Natural killer cell (primary cell): ENCODE measurements around the gene ENTR1. TPM values are rescaled to one million over a fixed set of nuclear protein-coding genes. Genes with fewer than 3 reads are reported as not detected.
A peak's percentile ranks its signal among the peaks of the same experiment; 100 is the strongest.

Source experiments
- ATAC-seq, 3 donors: fragments of 150-1000 bp in 2 of 3; fragments of 200-7000 bp in 1 of 3; cut with Tn5 transposase; 1 replicate in 1 of 3; 2 replicates in 2 of 3; pipeline ENCODE4 v1.10.0; 2021; ENCODE audit warnings: mild to moderate bottlenecking in 2 of 3, moderate library complexity in 2 of 3
- DNase-seq, 2 donors: peaks; one replicate each; pipeline versions ENCODE4 v3.0.0 to v3.0.0-alpha.2; 2013 to 2021; ENCODE audit warnings: mixed read lengths in 1 of 2
- H3K27ac ChIP-seq: one replicate; pipeline ENCODE4 v1.5.1; 2013; ENCODE audit warnings: mild to moderate bottlenecking, low read length
- H3K27me3 ChIP-seq: one replicate; pipeline ENCODE4 v1.6.1; 2013; ENCODE audit warnings: low read length; ENCODE audit not compliant: control insufficient read depth, insufficient read depth
- H3K36me3 ChIP-seq: one replicate; pipeline ENCODE4 v1.6.1; 2013; ENCODE audit warnings: low read length; ENCODE audit not compliant: control insufficient read depth, insufficient read depth
- H3K4me1 ChIP-seq: one replicate; pipeline ENCODE4 v1.6.1; 2013; ENCODE audit warnings: low read length; ENCODE audit not compliant: control insufficient read depth, insufficient read depth
- H3K4me3 ChIP-seq: one replicate; pipeline ENCODE4 v1.5.1; 2013; ENCODE audit warnings: low read length
- H3K9me3 ChIP-seq: one replicate; pipeline ENCODE4 v1.6.1; 2013; ENCODE audit warnings: low read length; ENCODE audit not compliant: control insufficient read depth, insufficient read depth
- H3K27ac Mint-ChIP-seq, 2 donors: one replicate each; pipeline ENCODE4 v1.8.0; 2022; ENCODE audit warnings: mild to moderate bottlenecking in 2 of 2, mixed read lengths in 2 of 2, moderate library complexity in 1 of 2
- H3K27me3 Mint-ChIP-seq, 2 donors: one replicate each; pipeline ENCODE4 v1.8.0; 2022; ENCODE audit warnings: low read depth in 2 of 2, mixed read lengths in 2 of 2
- H3K36me3 Mint-ChIP-seq: one replicate; pipeline ENCODE4 v1.8.0; 2022; ENCODE audit warnings: mixed read lengths
- H3K4me1 Mint-ChIP-seq, 2 donors: one replicate each; pipeline ENCODE4 v1.8.0; 2022; ENCODE audit warnings: mixed read lengths in 2 of 2
- H3K4me3 Mint-ChIP-seq: one replicate; pipeline ENCODE4 v1.8.0; 2022; ENCODE audit warnings: mild to moderate bottlenecking, moderate library complexity, mixed read lengths
- H3K9me3 Mint-ChIP-seq, 2 donors: one replicate each; pipeline ENCODE4 v1.8.0; 2022; ENCODE audit warnings: mixed read lengths in 2 of 2
- WGBS: methylation state at CpG from one replicate; pipeline ENCODE4 v1.1.7; 2013; ENCODE audit warnings: missing lambda C conversion rate; ENCODE audit not compliant: insufficient coverage; 5-methylcytosine and 5-hydroxymethylcytosine counted together
- intact Hi-C: fragments of 100-400 bp; cut with micrococcal nuclease; formaldehyde crosslinking; loops from one replicate; pipeline ENCODE4 v1.14.2; 2022
- total RNA-seq, 4 donors: library from RNA; stranded (reverse); fragments of 120-200 nt in 1 of 4; gene quantifications; one replicate each; pipeline versions ENCODE4 v1.2.3 to v1.2.4, GENCODE V29; 2013 to 2022
- TF ChIP-seq, protein P1 (sequence below): fragments of 200-600 bp; IDR thresholded peaks from one replicate; pipeline ENCODE4 v1.8.0; 2022; ENCODE audit warnings: antibody characterized with exemption

ENTR1 gene
- total RNA-seq, 3 donors from 2014 or later (not counting 1 experiment from before 2014, with no cell fraction given), result 38.7 to 62.3 (median 41.6) TPM

DNA sequence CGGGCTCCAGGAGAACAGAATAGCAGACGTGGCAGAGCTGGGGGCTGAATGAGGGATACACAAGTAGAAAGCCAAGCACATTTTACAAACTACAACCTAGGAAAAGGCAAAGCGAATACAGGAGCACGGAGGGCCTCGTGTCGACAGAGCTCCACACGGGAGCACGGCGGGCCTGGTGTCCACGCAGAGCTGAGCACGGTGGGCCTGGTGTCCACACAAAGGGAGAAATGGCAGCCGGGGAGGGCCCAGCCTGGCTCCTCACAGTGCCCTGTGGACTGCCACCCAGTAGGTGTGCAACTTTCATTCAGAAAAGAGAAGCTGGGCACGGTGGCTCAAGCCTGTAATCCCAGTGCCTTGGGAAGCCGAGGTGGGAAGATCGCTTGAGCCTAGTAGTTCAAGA is 32.7 kb upstream of the ENTR1 start:
- peaks cover 60% of the 10 kb centered on the region for H3K36me3 ChIP-seq
- H3K4me3 ChIP-seq, result no peak overlapping the region
- H3K4me1 Mint-ChIP-seq, result peaks cover 0 to 6% of the 10 kb centered on the region in 2 donors
- H3K4me1 ChIP-seq, result peaks cover 13% of the 10 kb centered on the region
- H3K9me3 Mint-ChIP-seq, result no peaks in the 10 kb centered on the region
- H3K27me3 Mint-ChIP-seq, result no peaks in the 10 kb centered on the region
- H3K27me3 ChIP-seq, result no peaks in the 10 kb centered on the region
- TF ChIP-seq, protein P1, sequence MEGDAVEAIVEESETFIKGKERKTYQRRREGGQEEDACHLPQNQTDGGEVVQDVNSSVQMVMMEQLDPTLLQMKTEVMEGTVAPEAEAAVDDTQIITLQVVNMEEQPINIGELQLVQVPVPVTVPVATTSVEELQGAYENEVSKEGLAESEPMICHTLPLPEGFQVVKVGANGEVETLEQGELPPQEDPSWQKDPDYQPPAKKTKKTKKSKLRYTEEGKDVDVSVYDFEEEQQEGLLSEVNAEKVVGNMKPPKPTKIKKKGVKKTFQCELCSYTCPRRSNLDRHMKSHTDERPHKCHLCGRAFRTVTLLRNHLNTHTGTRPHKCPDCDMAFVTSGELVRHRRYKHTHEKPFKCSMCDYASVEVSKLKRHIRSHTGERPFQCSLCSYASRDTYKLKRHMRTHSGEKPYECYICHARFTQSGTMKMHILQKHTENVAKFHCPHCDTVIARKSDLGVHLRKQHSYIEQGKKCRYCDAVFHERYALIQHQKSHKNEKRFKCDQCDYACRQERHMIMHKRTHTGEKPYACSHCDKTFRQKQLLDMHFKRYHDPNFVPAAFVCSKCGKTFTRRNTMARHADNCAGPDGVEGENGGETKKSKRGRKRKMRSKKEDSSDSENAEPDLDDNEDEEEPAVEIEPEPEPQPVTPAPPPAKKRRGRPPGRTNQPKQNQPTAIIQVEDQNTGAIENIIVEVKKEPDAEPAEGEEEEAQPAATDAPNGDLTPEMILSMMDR, result no peak
- H3K27ac ChIP-seq, result no peak overlapping the region
- H3K27ac Mint-ChIP-seq, result peak overlapping the region in 1 of 2 donors; percentile 36
- WGBS, result 98% methylated on average over 14 of the region's 15 CpGs
- DNase-seq (no peak), ATAC-seq (no peak)
- peaks cover 21% of the 10 kb centered on the region for H3K36me3 Mint-ChIP-seq
- no peaks in the 10 kb centered on the region for H3K9me3 ChIP-seq
- intact Hi-C loops, result no loop called here
- no peak overlapping the region for H3K4me3 Mint-ChIP-seq

DNA sequence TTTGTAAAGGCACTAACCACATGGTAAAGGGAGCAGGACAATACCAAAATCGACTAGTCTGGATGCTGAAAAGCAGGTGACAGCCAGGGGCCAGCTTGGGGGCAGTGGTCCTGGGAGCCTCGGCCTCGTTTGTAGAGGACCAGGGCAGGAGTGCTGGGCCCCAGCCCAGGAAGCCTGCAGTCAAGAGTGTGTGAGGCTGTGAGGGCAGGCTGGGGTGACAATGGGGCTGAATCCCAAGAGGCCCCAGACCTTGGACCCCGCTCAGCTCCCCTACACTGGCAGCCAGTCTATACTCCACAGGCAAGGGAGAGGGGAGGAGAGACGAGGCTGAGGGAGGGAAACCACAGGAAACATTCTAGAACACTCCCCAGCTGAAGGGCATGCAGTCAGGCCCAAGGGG is 31.9 kb upstream of the ENTR1 start:
- Mint-ChIP-seq H3K4me1 (peaks cover 3 to 14% of the 10 kb centered on the region in 2 donors), H3K9me3 (no peaks in the 10 kb centered on the region), H3K27me3 (no peaks in the 10 kb centered on the region), H3K4me3 (no peak overlapping the region), H3K27ac (peak overlapping the region in 1 of 2 donors; percentile 36), H3K36me3 (peaks cover 16% of the 10 kb centered on the region)
- Histone ChIP-seq H3K4me1 (peaks cover 21% of the 10 kb centered on the region), H3K36me3 (peaks cover 51% of the 10 kb centered on the region), H3K27ac (no peak overlapping the region), H3K4me3 (no peak overlapping the region), H3K27me3 (no peaks in the 10 kb centered on the region), H3K9me3 (no peaks in the 10 kb centered on the region)
- ATAC-seq (no peak), DNase-seq (no peak)
- TF ChIP-seq, protein P1, result no peak
- 97% methylated on average over 3 of the region's 5 CpGs for WGBS
- intact Hi-C loops, result no loop called here

- no peak overlapping the region for H3K27ac ChIP-seq
- H3K9me3 Mint-ChIP-seq, result no peaks in the 10 kb centered on the region
- H3K4me1 Mint-ChIP-seq, result peaks cover 8 to 19% of the 10 kb centered on the region in 2 donors
- H3K36me3 ChIP-seq, result peaks cover 46% of the 10 kb centered on the region
- TF ChIP-seq, protein P1, result no peak
- H3K4me3 Mint-ChIP-seq, result no peak overlapping the region
- intact Hi-C loops, result no loop called here
- DNase-seq (no peak), ATAC-seq (no peak)
- H3K27ac Mint-ChIP-seq, result no peak overlapping the region
- no peaks in the 10 kb centered on the region for H3K27me3 Mint-ChIP-seq
- H3K9me3 ChIP-seq, result no peaks in the 10 kb centered on the region
- H3K36me3 Mint-ChIP-seq, result peaks cover 12% of the 10 kb centered on the region
- H3K4me1 ChIP-seq, result peaks cover 25% of the 10 kb centered on the region
- 96% methylated on average over 17 of the region's 17 CpGs for WGBS
- no peaks in the 10 kb centered on the region for H3K27me3 ChIP-seq
- H3K4me3 ChIP-seq, result no peak overlapping the region
Observed at GRCh38 chr9:136441681-136442245, 31.3 kb upstream of the ENTR1 start.

GRCh38 chr9:136441191-136441680 is 30.8 kb upstream of the ENTR1 start:
- peak overlapping the region; percentile 71 for H3K4me3 Mint-ChIP-seq
- H3K36me3 ChIP-seq, result peaks cover 42% of the 10 kb centered on the region
- TF ChIP-seq, protein P1, result no peak
- peak overlapping the region in 1 of 2 donors; percentile 46 for H3K27ac Mint-ChIP-seq
- peaks cover 10 to 25% of the 10 kb centered on the region in 2 donors for H3K4me1 Mint-ChIP-seq
- no peak for DNase-seq
- H3K4me1 ChIP-seq, result peaks cover 26% of the 10 kb centered on the region
- H3K27me3 ChIP-seq, result no peaks in the 10 kb centered on the region
- H3K36me3 Mint-ChIP-seq, result peaks cover 7% of the 10 kb centered on the region
- H3K9me3 Mint-ChIP-seq, result no peaks in the 10 kb centered on the region
- H3K4me3 ChIP-seq, result no peak overlapping the region
- no peak for ATAC-seq
- intact Hi-C loops, result no loop called here
- 98% methylated on average over 15 of the region's 15 CpGs for WGBS
- no peak overlapping the region for H3K27ac ChIP-seq
- H3K27me3 Mint-ChIP-seq, result no peaks in the 10 kb centered on the region
- H3K9me3 ChIP-seq, result no peaks in the 10 kb centered on the region
